HG03575 (cell line): ENCODE results near the gene PIP5KL1.

Experiments used
- ATAC-seq: cut with Tn5 transposase; IDR thresholded peaks from one replicate; pipeline ENCODE4 v1.9.1; 2021; ENCODE audit not compliant: unreplicated experiment, insufficient number of reproducible peaks, low FRiP score; ENCODE audit errors: extremely low read depth

The PIP5KL1 gene

DNA sequence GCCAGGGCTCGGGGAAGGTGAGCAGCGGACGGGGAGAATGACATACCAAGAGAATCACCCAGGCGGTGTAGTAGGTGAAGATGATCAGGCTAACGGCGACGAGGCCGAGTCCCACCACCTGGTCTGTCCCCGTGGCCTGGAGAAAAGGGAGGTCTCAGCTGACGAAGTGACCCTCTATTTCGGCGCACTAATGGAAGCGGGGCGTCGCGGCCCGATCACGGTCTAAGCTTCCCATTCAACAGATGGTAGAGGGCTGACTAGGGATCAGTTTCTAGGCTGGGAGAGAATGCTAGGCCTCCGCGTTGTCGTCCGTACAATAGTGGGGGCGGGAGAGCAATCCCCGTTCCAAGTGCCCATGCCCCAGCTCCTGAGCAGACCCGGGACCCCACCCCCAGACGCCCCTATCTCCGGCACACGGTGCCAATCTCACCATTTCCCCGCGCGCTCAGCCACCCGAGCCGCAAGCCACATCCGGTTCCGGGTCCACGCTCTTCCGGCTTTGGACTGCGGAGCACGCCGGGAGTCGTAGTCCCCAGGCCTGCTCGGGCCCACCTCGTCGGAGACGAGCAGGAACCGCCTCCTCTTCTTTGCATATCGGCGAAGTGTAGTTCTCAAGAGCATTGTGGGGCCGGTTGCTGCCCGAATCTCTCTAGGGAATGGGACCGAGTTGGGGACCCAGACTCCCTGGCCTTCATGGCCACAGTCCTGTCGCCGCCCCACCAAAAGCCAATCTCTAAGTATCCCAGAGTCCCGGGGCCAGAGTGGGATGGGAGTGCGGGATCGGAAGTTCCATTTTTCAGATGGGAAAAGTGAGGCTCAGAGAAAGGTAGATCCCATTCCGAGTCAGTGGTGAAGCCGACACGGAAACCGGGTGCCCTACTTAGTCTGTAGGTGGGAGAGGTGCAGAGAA lies 7.1 kb upstream of the PIP5KL1 start, which contains the start of gene DPM2:
Gene DPM2 (minus strand): TSS at position 467 of the 910 bp plus-strand sequence. CDS start 34 bp downstream, at position 433.
- no peak for ATAC-seq

DNA sequence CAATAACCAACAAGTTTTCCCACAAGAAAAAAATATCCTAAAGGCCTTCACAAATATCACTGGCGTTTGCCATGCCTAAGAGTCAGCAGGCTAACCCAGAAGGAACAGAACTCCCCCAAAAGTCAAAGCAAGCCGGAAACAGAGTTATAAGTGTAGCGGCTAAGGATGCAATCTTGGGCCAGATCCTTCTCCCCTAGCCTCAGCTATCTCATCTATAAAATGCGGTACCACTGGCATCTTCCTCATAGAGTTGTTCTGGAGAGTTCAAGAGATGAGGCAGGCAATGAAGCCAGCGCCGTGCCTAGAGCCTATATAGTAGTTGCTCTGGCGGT lies 6.4 kb upstream of the PIP5KL1 start:
- ATAC-seq: no peak

DNA sequence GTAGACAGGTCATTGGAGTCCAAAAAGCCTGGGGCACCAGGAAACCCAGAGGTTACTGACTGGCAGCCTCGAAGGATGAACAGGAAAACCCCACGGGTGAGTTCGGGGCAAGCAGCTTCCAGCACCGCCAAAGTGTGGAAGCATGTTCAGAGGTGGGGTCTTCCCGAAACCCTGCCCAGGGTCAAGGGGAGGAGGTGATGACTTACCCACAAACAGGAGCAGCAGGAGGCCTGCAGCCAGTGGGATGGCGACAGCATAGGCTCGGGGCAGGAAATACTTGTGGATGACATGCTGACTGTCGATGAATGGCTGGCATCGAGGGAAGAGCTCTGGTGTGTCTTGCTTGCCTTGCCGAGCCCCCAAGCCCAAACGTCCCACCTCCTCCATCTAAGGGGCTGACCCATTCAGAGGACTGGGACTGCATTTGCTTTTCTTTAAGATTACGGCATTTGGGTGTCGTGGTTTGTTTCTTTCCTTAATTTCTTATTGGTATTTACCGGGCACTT lies 5.8 kb upstream of the PIP5KL1 start:
- ATAC-seq: no peak

- ATAC-seq: no peak
Measured at GRCh38 chr9:127935765-127936221, 5.2 kb upstream of the PIP5KL1 start.

GRCh38 chr9:127934986-127935385 lies 4.4 kb upstream of the PIP5KL1 start:
- ATAC-seq: no peak

DNA sequence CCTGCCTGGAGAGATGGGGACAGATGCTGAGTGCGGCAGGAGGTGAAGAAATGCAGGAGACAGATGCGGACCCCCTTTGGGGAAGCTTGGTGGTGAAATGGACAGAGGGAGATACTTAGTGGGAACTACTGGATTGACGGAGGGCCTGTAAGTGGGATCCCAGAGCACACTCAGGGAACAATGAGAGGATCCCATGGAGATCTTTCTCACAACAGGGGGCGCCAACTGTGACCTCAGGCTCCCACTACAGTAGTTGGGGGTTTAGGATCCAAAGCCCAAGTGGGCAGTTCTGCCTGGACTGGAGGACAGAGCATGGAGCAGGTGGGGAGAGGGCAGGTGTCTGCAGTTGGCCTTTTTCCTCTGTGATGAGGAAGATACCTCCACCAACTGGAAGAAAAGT lies 3.7 kb upstream of the PIP5KL1 start:
- ATAC-seq: no peak

DNA sequence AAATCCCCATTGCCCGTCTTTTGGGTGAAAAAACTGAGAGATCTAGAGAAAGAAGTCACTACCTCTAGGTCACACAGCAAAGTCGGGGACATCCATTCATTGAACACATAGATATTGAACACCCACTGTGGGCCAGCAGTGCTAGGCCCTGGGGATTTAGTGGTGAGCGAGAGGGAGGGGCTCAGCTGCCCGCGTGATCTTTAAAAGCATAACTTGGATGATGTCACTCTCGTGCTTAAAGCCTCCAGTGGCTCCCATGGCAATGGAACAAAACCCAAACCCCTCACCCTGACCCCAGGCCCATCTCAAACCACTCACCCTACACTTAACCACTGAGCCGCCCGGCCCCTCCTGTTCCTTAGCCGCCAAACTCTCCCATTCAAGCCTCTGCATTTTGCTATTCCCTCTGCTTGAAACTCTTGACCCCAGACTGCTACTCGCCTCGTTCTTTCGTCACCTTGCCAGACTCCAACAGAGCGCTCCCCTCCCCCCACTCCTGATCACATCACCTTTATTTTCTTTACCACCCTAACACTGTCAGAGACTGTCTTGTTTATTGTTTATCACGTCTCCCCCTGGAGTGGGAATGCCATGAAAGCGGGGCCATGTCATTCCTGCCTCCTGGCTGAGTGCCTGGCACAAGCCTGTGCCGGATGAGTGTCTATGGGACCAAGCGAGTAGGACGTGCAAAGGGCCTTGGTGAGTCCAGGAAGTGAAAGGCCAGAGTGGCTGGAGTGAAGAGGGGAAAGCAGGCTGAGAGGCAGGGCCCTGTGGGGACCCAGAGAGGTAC lies 710 bp upstream of the PIP5KL1 start:
- no peak for ATAC-seq

DNA sequence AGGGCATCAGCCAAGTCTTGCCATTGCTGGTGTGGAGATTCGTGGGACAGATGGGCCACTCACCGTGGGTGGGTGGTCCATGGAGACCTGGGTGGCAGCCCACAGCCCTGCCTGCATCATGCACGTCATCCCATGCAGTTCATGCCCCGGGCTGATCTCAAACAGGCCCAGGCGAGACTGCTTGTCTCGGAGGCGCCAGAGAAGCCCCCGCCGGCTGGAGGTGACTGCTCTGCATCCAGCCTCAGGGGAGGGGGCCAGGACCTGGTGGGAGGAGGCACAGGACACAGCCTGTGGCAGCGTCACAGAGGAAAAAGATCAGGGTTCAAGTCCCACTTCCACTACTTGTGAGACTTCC lies 975 bp downstream of the PIP5KL1 start:
- ATAC-seq: no peak

GRCh38 chr9:127928676-127929624 lies 1.6 kb downstream of the PIP5KL1 start:
- ATAC-seq: no peak

GRCh38 chr9:127927988-127928675 lies 2.4 kb downstream of the PIP5KL1 start:
- no peak for ATAC-seq

GRCh38 chr9:127927201-127927987 lies 3.2 kb downstream of the PIP5KL1 start:
- no peak for ATAC-seq

DNA sequence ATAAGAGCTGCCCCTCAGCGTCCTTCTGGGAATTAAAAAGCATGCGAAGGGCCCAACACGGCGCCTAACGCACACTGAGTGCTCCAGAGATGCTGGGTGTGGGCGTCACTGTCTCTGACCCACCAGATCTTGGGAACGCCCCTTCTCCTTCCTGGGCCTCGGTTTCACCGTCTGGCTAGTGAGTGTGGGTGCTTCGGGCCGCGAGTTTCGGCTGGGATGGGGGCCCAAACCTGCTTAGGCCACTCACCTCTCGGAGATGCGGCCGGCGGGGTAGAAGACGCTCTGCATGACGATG lies 3.7 kb downstream of the PIP5KL1 start:
- no peak for ATAC-seq

- ATAC-seq: no peak
Measured at GRCh38 chr9:127925959-127926905, 4.3 kb downstream of the PIP5KL1 start.

GRCh38 chr9:127924736-127925444 lies 5.7 kb downstream of the PIP5KL1 start:
- no peak for ATAC-seq

GRCh38 chr9:127923771-127924170 lies 6.8 kb downstream of the PIP5KL1 start:
- ATAC-seq: no peak

- ATAC-seq: no peak
Measured at GRCh38 chr9:127923046-127923445, 7.5 kb downstream of the PIP5KL1 start.
